Measurements from ENCODE around the gene WDR6. TPM values are rescaled to one million over a fixed set of nuclear protein-coding genes. Genes with fewer than 3 reads are reported as not detected.

The WDR6 gene
- total and polyA plus RNA-seq, 4 donors = 29.4 to 50.9 (median 47.0) TPM

DNA sequence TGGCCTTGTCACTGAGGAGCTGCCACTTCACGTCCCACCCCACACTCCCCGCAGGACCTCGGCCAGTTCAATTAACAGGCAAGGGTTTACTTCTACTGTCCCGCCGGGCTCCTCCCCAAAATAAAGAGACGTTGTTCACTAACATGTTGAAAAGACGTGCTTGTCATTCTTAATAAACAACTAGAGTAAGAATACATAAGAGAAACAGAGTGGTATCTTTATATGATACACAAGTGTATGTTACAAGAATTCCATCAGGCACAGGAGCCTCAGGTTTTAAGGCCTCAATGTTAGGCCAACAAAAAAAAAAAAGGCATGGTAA lies 22.3 kb downstream of the WDR6 start:
- no peaks in the 10 kb centered on the region for H3K9me3 ChIP-seq (ENCODE audit: control insufficient read depth in 4 of 4, low read length in 3 of 4)
- TF ChIP-seq JUND (IDR thresholded peaks at IDR 0.05) (no peak), SP1 (IDR thresholded peaks at IDR 0.05) (peak; percentile 3), RAD21 (IDR thresholded peaks at IDR 0.05) (peak in 1 of 2 donors; percentile 2), NR2F2 (IDR thresholded peaks at IDR 0.05) (no peak), YY1 (IDR thresholded peaks at IDR 0.05) (no peak), GABPA (IDR thresholded peaks at IDR 0.05 in 1 of 2, conservative IDR thresholded peaks at IDR 0.05 in 1 of 2) (no peak)
- TF ChIP-seq, protein P1, sequence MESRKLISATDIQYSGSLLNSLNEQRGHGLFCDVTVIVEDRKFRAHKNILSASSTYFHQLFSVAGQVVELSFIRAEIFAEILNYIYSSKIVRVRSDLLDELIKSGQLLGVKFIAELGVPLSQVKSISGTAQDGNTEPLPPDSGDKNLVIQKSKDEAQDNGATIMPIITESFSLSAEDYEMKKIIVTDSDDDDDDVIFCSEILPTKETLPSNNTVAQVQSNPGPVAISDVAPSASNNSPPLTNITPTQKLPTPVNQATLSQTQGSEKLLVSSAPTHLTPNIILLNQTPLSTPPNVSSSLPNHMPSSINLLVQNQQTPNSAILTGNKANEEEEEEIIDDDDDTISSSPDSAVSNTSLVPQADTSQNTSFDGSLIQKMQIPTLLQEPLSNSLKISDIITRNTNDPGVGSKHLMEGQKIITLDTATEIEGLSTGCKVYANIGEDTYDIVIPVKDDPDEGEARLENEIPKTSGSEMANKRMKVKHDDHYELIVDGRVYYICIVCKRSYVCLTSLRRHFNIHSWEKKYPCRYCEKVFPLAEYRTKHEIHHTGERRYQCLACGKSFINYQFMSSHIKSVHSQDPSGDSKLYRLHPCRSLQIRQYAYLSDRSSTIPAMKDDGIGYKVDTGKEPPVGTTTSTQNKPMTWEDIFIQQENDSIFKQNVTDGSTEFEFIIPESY (IDR thresholded peaks at IDR 0.05) = no peak
- DNase-seq (ENCODE audit: low spot score) = no peak
- peak overlapping the region in 1 of 2 donors; percentile 87 for H3K9ac ChIP-seq (ENCODE audit: low read depth in 1 of 2, low read length in 2 of 2)
- peak overlapping the region; percentile 96 for H3K27ac ChIP-seq (ENCODE audit: low read depth in 1 of 2, low read length in 2 of 2)
- peaks cover 3 to 51% (median 35%) of the 10 kb centered on the region in 4 donors for H3K36me3 ChIP-seq (ENCODE audit: control insufficient read depth in 4 of 4, insufficient read depth in 3 of 4, low read depth in 1 of 4, low read length in 3 of 4)
- peaks cover 1 to 21% (median 14%) of the 10 kb centered on the region in 4 donors for H3K4me1 ChIP-seq (ENCODE audit: control insufficient read depth in 4 of 4, insufficient read depth in 4 of 4, low read length in 3 of 4)
- 3% methylated on average over 7 of the region's 7 CpGs for WGBS
- no peaks in the 10 kb centered on the region for H3K27me3 ChIP-seq (ENCODE audit: control insufficient read depth in 4 of 4, insufficient read depth in 4 of 4, low read length in 3 of 4)
- no peak overlapping the region for H3K4me3 ChIP-seq (ENCODE audit: low read depth in 1 of 3, low read length in 3 of 3)

DNA sequence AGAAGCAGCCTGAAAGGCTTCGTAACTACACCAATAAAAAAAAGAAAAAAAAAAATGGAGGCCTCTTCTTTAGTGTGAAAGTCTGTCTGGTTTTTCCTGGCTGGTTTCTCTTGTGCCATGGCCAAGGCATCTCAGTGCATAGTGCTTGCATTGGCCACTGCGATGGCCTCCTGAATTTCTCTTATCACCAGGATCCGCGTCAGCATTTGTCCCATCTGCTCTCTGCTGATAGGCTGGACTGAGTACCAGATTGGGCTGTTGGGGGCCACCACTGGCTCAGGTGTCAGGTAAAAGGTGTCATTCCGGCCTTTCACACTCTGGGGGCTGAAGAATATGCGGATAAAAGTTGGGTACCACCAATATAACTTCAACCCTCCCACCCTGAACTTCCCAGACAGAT lies 23.1 kb downstream of the WDR6 start:
- peaks cover 3 to 50% (median 36%) of the 10 kb centered on the region in 4 donors for H3K36me3 ChIP-seq (ENCODE audit: control insufficient read depth in 4 of 4, insufficient read depth in 3 of 4, low read depth in 1 of 4, low read length in 3 of 4)
- H3K27me3 ChIP-seq (ENCODE audit: control insufficient read depth in 4 of 4, insufficient read depth in 4 of 4, low read length in 3 of 4) = no peaks in the 10 kb centered on the region
- WGBS = 95% methylated on average over 6 of the region's 6 CpGs
- H3K4me3 ChIP-seq (ENCODE audit: low read depth in 1 of 3, low read length in 3 of 3) = no peak overlapping the region
- TF ChIP-seq HNF4G (IDR thresholded peaks at IDR 0.05) = no peak
- no peak for TF ChIP-seq EGR1 (IDR thresholded peaks at IDR 0.05; ENCODE audit: low read depth in 2 of 2)
- TF ChIP-seq FOXA1 (IDR thresholded peaks at IDR 0.05) = no peak
- H3K9ac ChIP-seq (ENCODE audit: low read depth in 1 of 2, low read length in 2 of 2) = no peak overlapping the region
- peak; percentile 65 for DNase-seq (ENCODE audit: low spot score)
- no peak overlapping the region for H3K27ac ChIP-seq (ENCODE audit: low read depth in 1 of 2, low read length in 2 of 2)
- peaks cover 0 to 16% (median 12%) of the 10 kb centered on the region in 4 donors for H3K4me1 ChIP-seq (ENCODE audit: control insufficient read depth in 4 of 4, insufficient read depth in 4 of 4, low read length in 3 of 4)
- no peaks in the 10 kb centered on the region for H3K9me3 ChIP-seq (ENCODE audit: control insufficient read depth in 4 of 4, low read length in 3 of 4)

DNA sequence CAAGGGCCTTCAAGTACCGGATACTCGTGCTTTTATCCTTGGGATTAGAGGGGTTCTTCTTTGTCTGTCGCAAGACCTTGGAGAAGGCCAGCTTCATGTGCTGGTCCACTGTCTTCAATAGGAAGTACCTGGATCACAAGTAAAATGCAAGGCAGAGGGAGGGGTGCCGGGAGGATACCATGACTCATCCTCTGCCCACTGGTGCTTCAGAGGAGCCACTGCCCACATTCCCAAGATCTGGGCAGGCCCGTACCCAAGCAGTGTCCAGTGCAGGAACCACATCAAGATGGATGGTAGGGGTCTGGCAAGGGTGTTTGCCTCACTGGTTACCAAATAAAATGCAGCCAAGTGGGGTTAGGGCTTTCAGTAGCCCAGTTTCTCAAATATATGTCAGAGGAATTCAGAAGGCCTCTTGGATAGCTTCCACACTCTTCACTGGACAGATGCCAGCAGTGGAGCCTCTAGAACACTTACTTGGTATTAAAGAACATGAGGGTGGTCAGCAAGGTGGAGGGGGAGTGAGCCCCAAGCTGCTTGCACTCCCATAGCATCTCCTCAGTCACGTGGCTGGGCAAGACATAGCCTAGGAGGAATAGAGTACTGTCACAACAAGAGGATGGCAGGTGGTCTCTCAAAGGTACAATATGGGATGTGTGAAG lies 25.6 kb downstream of the WDR6 start:
- 96% methylated on average over 6 of the region's 6 CpGs for WGBS
- H3K9me3 ChIP-seq (ENCODE audit: control insufficient read depth in 4 of 4, low read length in 3 of 4) = no peaks in the 10 kb centered on the region
- no peak for TF ChIP-seq HNF4G (IDR thresholded peaks at IDR 0.05)
- TF ChIP-seq, protein P2, sequence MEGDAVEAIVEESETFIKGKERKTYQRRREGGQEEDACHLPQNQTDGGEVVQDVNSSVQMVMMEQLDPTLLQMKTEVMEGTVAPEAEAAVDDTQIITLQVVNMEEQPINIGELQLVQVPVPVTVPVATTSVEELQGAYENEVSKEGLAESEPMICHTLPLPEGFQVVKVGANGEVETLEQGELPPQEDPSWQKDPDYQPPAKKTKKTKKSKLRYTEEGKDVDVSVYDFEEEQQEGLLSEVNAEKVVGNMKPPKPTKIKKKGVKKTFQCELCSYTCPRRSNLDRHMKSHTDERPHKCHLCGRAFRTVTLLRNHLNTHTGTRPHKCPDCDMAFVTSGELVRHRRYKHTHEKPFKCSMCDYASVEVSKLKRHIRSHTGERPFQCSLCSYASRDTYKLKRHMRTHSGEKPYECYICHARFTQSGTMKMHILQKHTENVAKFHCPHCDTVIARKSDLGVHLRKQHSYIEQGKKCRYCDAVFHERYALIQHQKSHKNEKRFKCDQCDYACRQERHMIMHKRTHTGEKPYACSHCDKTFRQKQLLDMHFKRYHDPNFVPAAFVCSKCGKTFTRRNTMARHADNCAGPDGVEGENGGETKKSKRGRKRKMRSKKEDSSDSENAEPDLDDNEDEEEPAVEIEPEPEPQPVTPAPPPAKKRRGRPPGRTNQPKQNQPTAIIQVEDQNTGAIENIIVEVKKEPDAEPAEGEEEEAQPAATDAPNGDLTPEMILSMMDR (IDR thresholded peaks at IDR 0.05; ENCODE audit: low read depth, low read length, missing input control) = no peak
- TF ChIP-seq RAD21 (IDR thresholded peaks at IDR 0.05) = no peak
- TF ChIP-seq, protein P3, sequence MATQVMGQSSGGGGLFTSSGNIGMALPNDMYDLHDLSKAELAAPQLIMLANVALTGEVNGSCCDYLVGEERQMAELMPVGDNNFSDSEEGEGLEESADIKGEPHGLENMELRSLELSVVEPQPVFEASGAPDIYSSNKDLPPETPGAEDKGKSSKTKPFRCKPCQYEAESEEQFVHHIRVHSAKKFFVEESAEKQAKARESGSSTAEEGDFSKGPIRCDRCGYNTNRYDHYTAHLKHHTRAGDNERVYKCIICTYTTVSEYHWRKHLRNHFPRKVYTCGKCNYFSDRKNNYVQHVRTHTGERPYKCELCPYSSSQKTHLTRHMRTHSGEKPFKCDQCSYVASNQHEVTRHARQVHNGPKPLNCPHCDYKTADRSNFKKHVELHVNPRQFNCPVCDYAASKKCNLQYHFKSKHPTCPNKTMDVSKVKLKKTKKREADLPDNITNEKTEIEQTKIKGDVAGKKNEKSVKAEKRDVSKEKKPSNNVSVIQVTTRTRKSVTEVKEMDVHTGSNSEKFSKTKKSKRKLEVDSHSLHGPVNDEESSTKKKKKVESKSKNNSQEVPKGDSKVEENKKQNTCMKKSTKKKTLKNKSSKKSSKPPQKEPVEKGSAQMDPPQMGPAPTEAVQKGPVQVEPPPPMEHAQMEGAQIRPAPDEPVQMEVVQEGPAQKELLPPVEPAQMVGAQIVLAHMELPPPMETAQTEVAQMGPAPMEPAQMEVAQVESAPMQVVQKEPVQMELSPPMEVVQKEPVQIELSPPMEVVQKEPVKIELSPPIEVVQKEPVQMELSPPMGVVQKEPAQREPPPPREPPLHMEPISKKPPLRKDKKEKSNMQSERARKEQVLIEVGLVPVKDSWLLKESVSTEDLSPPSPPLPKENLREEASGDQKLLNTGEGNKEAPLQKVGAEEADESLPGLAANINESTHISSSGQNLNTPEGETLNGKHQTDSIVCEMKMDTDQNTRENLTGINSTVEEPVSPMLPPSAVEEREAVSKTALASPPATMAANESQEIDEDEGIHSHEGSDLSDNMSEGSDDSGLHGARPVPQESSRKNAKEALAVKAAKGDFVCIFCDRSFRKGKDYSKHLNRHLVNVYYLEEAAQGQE (IDR thresholded peaks at IDR 0.05) = no peak
- no peak for TF ChIP-seq NR2F2 (IDR thresholded peaks at IDR 0.05)
- no peak for TF ChIP-seq TAF1 (conservative IDR thresholded peaks at IDR 0.05)
- no peak overlapping the region for H3K27ac ChIP-seq (ENCODE audit: low read depth in 1 of 2, low read length in 2 of 2)
- no peak overlapping the region for H3K9ac ChIP-seq (ENCODE audit: low read depth in 1 of 2, low read length in 2 of 2)
- H3K4me3 ChIP-seq (ENCODE audit: low read depth in 1 of 3, low read length in 3 of 3) = no peak overlapping the region
- no peaks in the 10 kb centered on the region for H3K27me3 ChIP-seq (ENCODE audit: control insufficient read depth in 4 of 4, insufficient read depth in 4 of 4, low read length in 3 of 4)
- H3K36me3 ChIP-seq (ENCODE audit: control insufficient read depth in 4 of 4, insufficient read depth in 3 of 4, low read depth in 1 of 4, low read length in 3 of 4) = peaks cover 7 to 38% (median 32%) of the 10 kb centered on the region in 4 donors
- no peak for DNase-seq (ENCODE audit: low spot score)
- H3K4me1 ChIP-seq (ENCODE audit: control insufficient read depth in 4 of 4, insufficient read depth in 4 of 4, low read length in 3 of 4) = peaks cover 0 to 16% (median 10%) of the 10 kb centered on the region in 4 donors

Data from liver (tissue), 9 donors.